Measurements from ENCODE around the gene BBX.

Gene BBX

DNA sequence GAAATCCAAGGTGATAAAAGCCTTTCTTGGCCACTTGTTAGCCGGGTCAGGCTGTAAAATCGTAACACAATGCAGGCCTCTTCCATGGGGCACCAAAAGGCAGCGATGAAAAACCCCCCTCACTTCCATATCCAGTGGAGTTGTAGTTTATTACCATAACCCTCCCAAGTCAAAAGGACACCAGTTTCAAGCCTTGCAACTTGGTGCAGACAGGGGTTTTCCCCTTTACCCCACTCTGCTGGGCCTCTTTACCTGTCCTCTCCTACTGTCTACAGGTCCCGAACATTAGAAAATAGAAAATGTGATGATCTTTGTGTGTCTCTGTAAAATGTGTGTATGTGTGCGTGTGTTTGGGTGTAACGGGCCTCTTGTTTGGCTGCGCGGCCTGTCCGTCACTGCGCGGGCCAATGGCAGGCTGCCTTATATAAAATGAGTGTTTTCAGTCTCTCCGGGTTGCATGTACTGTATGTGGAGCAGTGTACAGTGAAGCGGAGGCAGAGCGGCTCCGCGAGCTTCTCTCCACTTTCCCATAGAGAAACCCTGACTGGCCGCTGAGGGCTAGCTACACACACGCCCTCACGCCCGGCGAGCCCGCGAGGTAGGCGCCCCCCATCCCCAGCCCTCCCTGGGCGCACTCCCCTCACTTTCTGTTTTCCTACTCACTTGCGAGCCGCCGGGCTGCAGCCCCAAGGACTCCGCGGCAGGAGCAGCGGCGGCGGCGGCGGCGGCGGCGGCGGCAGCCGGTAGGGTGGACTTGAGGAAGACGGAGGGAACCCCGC, at the start of gene BBX:
Gene BBX (plus strand): TSS at position 453 of the 779 bp plus-strand sequence. CDS start 187,499 bp downstream, outside the sequence.
- peak; percentile 92 for DNase-seq

DNA sequence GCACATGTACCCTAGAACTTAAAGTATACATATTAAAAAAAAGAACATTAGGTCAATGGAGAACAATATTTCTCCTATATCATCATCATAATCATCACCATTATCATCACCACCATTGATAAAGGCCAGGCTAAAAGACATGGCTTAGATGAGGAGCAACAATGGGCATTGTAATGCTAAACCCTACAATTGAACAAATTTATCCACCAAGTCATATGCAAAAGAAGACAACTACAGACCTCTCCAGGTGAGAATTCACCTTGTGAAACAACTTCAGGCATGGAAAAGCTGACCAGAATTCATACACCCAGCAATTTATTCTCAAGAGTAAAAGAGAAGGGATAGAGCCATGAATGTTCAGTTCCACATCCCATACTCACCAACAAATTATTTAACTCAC, 46.3 kb upstream of the BBX start:
- DNase-seq = no peak

DNA sequence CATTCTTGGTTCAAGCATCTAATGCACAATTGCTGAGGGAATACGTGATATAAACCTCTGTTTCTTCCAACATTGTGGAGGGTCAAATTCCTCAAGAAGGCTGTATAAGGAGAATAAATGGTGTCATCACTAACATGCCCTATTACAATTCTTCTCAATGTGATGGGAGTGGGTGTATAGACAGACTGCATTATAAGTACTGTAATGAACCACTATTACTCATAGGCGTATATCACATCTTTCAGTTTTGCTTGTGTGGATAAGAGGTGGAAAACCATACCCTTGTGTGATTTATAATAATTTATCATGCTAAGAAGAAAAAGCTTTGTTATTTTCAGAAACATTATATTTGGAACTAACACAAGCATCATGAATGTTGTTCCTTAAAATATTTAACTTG, 35.3 kb upstream of the BBX start:
- no peak for DNase-seq

DNA sequence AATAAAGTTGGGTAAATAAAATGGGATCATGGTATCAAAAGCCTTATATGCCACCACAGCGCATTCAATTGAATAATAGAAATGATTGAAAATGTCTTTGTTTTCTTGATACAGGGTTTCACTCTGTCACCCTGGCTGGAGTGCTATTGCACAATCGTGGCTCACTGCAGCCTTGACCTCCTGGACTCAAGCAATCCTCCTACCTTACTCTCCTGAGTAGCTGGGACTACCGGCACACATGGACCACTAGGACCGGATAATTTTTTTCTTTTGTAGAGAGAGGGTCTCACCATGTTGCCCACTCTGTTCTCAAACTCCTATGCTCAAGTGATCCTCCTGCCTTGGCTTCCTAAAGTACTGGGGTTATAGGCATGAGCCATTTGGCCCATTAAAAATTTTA, 33.8 kb upstream of the BBX start:
- DNase-seq = no peak

DNA sequence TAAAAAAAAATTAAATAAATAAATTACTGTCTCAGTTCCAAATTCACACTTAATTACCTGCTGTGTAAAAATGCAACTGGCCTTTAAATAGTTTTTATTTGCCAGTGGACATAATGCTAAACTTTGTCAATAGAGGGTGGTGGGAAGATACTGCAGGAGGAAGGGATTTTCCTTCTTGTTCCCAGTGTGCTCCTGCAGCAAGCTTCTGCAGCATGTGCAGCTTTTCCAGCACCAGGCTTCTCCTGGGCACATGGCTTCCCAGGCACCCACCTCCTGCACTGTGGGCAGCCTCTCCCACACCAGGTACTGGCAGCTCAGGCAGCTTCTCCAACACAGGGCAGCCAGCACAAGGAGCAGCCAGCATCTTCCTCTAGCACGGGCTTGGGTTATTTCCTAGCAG, 29.6 kb upstream of the BBX start:
- DNase-seq = no peak

DNA sequence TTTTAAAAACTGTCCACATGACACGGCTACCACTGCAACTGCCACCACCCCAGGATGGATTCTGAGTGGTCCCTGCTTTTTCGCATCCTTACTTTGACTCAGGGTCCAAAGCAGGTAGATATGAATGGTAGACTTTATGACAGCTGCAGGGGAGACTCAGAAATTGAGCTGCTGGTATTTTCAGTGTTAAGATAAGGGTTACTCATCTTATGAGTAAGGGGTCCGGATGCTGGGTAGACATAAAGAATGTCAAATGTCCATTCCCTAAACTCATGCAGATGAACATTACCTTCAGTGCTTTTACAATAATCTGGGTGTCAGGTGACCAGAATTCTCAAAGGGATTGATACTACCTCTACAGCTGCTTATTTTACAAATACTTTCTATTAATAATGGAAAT, 25.9 kb upstream of the BBX start:
- DNase-seq = no peak

DNA sequence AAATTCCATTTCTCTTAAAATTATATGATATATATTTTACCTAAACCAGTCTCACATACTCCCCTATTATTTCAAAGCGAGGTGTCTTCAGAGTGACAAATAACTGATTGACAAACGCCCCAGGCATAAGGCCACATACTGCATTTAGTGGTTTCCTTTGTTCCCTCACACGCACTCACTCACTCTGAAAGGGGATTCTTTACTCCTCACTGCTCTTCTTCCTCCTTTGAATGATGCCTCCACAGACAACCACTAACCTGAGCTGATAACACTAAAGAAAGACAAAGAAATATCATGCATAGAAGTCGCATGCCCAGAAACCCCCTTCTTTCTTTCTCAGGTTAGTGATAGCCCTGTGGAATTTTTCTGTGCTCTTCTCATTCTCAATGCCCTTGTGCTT, 24.1 kb upstream of the BBX start:
- no peak for DNase-seq

DNA sequence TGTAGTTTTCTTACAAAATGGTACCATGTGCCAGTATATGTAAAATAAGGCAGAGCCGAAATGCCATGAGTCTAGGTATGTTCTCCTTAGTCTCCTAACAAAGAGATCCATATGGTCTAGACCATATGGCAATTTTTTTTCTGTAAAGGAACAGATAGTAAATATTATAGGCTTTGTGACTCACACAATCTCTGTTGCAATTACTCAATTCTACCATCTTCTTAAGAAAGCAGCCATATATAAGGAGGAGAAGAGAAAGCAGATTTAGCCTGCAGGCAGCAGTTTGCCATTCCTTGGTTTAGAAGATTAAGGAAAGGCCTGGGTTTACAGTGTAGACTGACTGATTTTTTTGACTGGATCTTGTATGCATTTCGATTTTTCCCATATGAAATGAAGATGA, 16.3 kb upstream of the BBX start:
- no peak for DNase-seq

DNA sequence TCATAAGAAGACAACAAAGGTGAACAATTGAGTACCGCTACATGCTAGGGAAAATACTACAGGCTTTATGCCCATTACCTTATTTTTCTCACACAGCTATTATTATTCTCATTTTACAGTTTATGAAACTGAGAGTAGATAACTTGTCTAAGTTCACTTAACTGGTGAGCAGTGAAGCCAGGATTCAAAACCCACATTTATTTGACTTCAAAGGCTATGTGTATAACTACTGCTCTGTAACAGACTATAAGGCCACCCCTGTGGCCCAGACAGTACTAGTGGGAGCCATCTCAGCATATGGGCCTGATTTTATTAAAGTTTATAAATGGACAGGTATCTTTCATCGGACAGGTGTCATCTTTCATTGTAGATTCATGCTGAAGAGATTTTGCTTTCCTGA, 14.4 kb upstream of the BBX start:
- DNase-seq = no peak

DNA sequence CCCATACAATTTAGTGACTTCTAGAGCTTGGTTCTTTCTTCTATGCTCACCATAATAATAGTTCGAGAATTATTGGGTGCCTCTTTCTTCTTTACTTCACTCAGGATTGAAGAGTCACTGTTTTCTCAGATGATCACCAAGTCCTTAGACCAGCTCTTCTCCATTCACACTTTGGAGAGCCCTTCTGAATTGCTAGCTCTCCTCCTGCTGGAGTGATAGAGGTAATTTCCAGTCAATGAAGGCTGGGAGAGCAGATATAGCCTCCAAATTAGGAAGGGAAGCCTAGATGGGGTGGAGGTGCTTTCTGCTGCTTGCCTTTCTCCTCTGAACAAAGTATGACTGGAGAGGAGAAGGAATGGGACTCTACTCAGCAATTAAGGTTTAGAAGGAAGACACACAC, 10.7 kb upstream of the BBX start:
- no peak for DNase-seq

DNA sequence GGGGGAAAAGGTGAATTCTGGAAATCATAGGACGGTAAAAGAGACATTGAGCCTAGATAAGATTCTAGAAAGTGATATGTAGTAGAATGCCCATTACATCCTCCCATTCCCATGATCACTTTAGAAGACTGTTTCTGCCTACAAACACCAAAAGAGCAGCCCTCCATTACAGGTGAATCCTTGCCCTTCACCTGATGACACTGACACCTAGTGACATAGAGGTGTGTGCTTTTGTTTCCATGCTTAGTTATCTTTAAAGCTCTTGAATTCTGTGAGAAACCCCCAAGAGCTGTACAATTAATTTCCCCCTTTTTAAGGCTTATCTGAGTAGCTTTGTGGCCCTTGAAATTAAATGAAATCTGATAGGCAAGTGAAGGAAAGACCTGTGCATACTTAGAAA, 8.3 kb upstream of the BBX start:
- DNase-seq = no peak

DNA sequence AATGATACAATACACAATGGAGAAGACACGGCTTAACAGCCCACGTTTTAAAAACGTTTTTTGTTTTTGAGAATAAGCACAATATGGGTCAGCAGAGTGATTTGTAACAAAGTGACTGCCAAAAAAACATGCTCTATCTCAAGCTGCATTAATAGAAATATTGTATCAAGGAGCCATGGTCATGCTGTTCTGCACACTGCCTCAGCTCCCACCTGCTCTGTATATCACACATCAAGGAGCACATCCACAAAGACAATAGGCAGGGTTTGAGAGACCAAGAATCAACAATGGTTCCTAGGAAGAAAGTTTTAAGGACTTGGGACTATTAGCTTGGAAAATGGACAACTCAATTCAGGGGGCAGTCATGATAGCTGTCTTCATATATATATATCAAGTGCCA, 6.3 kb upstream of the BBX start:
- no peak for DNase-seq

DNA sequence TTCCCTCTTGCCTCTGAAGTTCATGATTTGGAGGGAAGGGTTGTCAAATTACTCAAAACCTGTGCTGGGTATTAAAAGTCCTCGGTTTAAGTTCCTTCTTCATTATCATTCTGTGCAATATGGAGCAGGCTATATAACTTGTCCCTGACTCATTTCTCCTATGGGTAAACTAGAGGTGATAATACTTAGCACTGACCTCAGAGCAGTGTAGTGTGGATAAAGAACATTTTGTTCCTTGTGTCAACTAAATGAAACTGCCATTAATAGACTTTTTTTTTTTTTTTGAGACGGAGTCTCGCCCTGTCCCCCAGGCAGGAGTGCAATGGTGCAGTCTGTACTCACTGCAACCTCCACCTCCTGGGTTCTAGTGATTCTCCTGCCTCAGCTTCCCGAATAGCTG, 2.2 kb upstream of the BBX start:
- no peak for DNase-seq

DNA sequence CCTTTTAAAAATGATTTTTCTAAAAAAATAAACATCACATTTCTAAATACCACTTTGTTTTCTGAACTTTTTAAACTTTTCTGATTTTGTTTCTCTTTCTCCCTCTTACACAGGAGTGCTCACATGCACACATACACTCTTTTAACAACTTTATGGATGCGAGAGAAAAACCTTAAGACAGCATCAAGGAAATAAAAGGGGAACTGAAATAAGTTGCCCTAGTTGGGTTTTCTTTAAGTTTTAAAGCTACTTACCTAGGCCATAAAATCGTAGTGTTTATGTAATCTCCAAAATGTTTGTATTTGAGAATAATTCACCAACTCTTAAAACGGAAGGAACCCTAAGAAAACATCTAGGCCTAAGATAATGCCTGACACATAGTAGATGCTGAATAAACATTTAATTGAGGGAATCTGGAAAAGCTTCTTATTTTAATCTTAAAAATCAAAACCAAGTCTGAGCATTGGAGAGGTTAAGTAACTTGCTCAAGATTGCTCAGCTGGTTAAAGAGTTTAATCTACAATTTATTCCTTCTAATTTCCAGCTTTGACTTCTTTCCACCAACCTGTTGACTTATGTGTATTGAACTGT, 1.2 kb upstream of the BBX start:
- no peak for DNase-seq

DNA sequence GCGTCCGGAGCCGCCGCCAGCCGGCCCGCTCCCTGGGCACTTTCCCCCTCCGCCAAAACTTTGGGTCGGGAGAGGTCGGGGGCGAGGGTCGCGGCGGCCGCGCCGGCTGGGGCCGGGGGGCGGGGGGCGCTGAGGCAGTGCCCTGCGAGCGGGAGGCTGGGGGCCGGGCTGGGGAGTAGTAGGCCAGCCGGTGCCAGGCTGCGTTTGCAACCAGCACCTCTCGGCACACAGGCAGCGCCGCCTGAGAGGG, 452 bp downstream of the BBX start:
- DNase-seq = no peak

DNA sequence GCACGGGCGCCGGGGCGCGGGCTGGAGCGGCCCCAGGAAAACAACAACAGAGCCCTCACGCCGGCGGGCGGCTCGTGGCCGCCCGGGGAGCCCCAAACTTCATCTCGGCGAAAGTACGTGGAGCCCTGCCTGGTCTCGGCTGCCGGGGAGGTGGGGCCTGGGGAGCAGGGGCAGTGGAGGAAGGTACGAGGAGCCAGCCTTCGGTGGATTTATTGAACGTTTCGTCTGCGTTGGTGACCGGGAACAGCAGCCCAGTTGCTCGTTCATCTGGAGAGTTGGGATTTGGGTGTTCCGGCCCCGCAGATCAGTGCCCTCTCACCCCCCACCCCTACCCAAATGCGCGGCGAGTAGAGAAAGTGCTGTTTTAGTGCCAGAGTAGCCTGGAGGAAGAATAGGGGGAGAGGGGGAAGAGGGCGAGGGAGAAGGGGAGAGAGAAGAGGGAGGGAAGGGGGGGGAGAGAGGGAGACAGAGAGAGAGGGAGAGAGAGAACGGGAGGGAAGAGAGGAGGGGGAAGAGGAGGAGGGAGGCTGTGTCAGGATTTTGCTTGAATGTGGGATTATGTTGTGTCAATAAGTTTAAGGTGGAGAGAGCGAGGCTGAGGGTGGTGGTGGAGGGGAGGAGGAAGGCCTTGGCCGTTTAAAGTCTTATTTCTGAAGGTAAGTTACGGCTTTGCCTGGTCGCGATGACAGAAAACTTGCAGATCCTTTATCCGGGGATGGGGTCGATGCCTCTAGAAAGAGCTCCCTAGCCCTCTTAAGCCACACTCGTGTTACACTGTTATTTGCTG, 970 bp downstream of the BBX start:
- peak; percentile 44 for DNase-seq

DNA sequence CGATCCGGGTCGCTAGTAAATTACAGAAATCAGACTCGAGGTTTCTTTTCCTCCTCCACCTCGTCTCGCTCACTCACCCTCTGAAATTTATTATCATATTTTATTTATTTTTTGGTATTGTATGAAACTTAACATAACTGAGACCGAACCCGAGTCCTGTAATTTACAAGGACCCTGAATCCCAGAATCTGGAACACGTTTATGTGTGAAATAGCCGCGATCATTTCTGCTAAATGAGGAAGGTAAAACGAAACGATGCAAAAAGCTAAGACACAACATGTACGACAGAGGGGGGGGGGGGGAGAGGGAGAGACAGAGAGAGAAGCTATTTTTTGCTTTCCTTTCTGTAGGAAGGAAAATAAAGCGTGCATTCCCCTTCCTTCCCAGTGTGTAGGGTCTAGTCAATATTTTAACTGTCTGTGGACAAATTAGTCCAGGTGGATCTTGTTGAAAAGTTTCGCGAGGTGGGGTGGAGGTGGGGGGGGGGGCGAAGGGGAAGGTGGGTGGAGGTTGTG, 1.6 kb downstream of the BBX start:
- peak; percentile 42 for DNase-seq

DNA sequence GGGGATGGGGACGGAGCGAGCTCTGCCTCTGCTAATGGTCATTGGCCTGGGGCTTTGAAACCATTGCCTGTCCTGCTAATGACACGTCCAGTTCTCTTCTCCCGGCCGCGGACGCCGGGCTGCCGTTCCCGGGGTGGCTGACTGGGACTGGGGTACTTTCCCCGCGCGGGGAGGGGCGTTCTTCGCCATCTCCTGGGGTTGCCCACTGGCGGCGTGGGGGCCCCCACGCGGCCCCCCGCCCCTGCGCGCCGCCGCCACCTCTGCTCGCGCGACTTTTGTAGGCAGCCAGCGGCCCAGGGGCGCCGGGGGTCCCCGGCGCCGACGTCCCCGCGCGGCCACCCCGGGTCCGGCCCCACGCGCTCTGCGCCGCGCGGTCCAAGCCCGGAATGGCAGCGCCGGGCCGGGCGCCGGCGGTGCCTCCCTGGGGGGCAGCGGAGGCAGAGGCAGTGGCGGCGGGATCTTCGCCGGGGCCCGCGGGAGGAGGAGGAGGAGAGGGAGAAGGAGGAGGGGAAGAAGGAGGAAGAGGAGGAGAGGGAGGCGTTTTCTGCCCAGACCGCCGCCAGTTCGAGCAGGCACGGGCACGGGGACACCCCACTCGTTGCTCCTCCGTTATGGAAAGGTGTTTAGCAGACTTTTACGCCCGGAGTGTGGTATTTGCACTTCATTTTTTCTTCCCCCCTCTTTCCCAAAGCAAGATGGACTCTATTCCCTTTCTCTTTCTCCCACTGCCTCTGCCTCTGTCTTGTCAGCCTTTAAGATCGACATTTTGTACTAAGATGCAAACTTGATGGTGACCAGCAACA, 2.3 kb downstream of the BBX start:
- DNase-seq = peak; percentile 68

DNA sequence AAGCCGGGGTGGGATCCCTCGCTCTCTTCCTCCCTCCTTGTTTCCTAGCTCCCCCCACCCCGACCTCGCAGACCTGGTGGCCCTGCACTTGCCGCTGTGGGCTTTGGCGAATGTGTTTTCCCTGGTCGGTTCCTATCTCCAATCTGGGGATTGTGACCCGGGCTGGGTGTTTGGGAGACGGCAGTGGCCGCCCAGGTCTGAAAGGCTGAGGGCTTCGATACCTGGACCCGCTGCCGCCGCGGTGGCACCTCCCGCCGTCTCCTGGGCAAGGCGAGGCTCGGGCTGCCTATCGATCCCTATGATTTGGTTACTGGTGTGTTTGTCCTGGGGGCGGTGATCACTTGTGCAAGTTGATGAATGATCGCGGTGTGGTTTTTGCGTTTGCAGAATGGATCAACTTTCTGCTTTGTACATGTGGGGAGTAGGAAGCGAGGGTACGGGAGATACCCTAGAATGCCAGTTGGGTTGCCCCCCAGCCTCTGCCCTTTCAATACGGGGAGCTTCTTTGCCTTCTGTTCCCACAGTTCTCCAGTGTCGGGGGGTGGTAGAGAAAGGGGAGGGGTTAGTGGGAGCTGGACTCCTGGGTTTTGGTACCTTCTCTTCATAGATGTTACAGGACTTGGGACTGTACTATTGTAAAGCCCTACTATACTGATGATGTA, 3.0 kb downstream of the BBX start:
- no peak for DNase-seq

DNA sequence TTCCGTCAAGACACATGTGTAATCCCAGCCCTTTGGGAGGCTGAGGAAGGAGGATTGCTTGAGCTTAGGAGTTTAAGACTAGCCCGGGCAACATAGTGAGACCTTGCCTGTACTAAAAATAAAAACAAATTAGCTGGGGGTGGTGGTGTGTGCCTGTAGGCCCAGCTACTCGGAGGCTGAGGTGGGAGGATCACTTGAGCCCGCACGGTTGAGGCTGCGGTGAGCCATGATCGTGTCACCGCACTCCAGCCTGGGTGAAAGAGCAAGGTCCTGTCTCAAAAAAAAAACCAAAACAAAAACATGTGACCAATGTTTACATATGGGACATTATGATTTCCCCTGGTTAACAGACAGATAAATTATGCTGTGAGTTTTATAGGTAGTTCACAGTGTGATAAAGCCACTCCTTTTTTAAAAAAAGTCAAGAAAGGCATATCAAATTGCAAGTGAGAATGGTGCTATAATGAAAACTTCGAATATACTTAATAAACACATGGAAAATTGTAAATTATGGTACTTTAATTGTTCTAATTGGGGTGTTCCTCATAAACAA, 9.2 kb downstream of the BBX start:
- DNase-seq = no peak

DNA sequence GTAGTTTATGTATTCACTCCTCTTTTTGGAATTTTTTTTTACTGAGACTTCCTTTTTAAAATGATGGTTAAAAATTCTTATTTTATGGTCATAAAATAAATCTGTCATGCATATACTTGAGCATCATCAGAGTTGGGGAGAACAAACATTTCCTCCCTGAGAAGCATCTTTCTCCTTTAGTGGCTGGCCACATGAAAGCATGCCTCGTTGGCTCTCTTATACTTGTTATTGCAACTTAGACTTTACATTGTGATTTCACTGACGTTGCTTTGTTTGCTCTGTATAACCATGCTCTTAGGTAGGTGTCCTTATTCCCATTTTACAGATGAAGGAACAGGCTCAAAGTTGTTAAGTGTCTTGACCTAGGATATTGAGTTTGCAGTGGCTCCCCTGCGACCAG, 18.1 kb downstream of the BBX start:
- no peak for DNase-seq

DNA sequence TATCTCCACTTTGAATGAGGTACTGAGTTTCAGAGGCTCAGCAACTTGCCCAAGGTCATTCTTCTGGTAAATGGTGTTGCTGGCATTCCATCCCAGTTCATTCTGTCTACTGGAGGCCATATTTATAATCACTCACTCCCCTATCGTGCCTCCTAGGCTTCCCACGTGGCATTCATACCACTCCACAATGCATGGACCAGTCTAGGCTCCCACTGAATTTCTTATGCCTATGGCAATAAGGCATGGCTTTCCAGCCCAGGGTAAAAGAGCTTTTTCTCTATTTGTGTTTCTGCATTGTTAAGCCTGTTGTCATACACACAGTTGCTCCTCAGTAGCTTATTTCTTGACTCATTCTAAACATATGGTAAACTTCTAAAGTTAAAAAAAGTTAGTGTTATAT, 19.9 kb downstream of the BBX start:
- no peak for DNase-seq

DNA sequence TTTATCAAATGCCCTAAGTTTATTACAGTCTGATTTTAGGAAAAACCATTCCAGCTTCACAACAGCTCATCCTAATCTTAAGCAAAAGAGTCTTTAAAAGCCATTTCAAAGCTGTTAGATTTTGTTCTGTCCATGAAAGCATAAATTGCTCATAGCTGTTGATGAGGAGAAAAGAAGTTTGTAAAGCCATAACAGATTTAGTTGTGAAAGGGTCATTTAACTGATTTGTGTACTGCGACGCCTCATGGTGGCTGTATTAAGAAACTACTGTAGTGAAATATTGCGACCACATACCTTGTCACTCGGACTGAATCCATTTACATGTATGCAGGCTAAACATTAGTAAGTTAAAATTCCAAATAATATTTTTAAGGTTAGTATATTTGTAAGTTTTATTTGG, 20.9 kb downstream of the BBX start:
- no peak for DNase-seq
